Measurements from ENCODE around the gene BTBD1.

BTBD1 gene

DNA sequence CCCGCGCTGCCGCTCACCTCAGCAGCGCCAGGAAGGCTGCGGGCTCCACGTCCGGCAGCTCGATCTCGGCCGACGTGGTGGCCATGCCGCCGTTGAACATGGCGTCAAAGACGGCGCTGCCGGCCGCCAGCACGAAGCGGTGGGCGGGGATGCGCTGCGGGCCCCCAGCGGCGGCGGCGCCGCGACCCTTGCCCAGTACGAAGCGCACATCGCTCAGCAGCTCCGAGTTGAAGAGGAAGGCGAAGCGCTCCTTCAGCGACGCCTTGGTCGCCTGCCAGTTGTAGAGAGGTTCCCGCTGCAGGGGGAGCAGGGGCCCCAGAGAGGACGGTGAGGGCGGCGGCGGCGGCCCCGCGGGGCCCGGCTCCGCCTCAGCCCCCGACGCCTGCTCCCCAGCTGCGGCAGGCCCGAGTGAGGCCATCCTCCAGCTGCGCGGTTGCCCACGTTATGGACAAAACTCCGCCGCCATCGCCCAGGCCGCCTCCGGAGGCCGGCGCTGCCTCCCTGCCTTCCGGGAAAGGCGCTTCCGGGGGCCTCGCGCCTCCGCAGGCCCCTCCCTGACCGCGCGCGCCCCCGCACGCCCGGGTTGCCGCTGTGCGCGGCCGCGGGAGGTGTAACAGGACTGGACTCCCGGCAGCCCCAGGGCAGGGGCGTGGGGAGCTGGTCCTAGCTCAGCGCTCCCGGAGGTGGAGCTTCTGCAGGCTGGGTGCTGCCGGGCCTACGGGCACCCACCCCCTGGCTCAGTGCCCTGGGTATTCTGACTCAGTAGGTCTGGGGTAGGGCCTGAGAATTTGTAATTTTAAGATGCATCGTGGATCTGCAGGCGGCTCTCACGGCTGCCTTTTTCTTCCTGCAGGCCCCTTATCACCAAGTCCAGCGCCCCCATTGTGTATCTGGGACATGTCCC lies at the start of gene BTBD1:
Gene BTBD1, minus strand, starts transcription at position 519 of the 904 bp plus-strand sequence. Its CDS starts 101 bp downstream, at position 418.
- DNase-seq (ENCODE audit: low spot score), result peak; percentile 90

DNA sequence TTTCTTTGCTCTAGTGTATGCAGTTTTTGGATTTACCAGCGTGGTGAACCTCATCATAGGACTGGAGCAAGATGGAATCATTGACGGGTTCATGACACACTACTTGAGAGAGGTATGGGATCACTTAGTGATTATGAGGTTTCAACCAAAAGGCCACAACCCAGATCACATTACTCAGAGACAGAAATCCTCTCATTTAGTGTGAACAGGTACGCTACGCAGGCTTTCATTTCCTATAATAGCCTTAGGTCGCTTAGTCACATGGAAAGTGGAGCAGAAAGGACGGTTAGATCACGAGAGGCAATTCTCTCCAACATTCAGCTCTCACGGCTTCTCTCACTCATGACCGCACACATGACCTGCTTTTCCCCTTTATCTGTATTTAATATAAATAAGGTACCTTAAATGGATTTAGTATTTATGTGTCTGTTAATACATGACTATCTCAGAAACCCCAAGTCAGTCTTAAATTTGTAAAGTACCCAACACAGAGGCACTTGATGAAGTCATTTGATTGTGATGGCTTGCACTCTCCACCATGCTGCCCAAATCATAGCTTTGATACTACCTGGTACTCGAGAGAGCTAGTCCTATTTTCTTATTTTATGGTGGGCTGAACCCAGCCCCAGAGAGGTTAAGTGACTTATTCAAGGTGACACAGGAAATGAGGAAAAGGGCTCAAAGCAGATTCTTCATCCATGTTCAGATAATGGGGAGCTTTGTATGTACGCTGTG lies 48.9 kb upstream of the BTBD1 start:
- DNase-seq (ENCODE audit: low spot score), result no peak

DNA sequence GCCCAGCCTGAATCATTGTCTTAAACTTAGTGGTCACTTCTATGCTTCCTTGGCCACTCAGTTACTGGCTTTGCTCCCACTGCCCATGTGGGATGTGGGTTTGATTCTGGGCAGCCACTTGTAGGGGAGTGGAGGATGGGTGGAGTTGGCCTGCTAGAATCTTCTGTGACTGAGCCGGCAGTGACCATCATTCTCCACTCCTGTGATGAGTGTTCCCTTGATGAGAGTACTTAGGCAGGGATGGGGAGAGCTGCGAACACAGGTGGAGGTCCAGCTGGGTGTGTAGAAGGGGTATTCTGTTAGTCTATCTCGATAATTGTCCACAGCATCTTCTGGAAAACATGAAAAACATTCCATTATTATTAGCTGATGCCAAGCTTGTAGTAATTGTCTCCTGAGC lies 48.4 kb upstream of the BTBD1 start:
- DNase-seq (ENCODE audit: low spot score), result no peak

DNA sequence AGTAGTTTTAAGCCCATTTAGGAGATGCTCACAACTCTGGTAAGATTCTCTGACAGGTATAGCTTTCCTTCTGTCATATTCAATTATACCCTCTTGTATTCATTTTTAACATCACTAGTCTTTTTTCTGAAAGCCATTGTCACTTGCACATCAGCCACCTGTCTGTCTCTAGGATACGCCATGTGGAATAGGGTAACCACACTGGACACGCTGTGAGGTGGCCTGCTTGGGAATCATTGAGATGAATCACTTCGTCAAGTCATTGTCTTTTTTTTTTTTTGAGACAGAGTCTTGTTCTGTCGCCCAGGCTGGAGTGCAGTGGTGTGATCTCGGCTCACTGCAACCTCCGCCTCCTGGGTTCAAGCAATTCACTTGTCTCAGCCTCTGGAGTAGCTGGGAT lies 47.8 kb upstream of the BTBD1 start:
- no peak for DNase-seq (ENCODE audit: low spot score)

DNA sequence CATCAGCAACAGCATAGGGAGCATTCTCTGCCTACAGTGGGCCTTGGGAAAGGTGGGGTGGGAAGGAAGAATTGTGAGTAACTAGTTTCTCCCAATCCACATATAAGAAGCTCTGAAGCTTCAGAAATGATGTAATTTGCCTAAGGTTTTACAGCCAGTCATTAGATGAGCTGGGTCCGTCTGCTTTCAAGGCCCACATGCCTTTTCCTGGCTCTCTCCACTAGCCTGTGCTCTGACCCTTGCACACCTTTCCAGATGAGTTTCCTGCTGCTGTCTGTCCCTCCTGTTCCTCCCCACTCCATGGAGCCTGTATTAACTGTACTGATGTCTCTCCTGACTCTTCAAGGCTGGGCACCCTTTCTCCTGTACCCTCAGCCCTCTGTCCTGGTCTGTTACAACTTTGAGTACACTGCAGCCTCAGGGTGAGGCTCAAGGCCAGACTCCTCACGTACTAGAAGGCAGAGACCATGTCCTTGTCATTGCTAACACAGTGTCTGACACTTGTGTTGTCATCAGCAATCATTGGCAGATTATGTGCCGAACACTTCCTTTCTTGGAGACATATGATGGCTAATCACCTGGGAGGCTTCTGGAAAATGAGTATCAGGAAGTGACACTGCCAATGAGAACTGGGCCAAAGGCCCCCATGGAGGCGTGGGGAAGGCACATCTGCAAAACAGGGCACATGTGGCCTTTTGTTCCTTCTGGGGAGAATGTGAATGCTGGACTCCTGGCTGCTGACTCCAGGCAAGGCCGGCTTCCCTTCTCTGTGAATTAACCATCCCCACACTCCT lies 47.0 kb upstream of the BTBD1 start:
- no peak for DNase-seq (ENCODE audit: low spot score)

DNA sequence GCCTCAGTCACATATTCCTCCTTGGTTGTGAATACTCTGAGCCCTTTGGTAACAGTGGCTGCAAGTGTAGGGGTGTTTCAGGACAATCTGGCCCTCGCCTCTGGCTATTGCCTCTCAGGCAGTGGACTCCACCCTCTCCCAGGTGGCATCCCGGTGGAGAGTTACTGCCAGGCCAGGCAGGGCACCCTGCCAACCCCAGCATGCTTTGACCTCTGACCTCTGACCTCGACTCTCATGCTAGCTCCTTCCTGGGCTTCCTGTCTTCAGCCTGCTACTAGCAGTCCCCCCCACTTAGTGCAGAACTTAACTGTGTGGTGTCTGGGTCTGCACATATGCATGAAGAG lies 45.9 kb upstream of the BTBD1 start:
- no peak for DNase-seq (ENCODE audit: low spot score)

DNA sequence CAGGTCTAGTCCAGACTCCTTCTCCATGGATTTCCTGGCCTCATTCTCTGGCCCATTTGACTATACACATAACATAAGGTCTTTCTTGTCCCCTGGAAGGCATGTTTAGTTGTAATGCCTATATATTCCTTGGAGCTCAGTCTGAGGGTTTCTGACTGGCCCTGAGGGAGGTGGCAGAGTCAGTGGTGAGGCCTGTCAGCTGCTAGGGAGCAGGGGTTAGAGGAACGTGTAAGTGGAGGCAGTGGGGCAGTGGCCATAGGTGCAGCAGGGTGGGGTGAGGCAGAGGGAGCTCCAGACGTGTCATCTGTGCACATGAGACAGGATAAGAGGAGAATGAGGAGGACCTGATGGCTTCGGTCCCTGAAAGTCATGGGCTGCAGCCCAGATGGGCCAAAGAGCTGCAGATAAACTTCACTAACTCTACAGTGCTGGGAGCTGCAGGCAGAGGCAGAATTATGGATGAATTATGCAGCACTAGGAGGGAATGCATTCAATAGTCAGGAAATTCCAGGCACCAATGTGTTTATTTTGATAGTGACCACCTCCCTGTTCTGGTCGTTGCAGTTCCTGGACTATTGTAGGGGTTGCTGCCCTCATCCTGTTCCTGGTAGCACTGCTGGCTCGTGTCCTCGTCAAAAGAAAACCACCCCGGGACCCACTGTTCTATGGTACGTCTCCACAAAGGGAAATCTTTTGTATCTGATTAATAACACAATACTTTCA lies 45.3 kb upstream of the BTBD1 start:
- no peak for DNase-seq (ENCODE audit: low spot score)

DNA sequence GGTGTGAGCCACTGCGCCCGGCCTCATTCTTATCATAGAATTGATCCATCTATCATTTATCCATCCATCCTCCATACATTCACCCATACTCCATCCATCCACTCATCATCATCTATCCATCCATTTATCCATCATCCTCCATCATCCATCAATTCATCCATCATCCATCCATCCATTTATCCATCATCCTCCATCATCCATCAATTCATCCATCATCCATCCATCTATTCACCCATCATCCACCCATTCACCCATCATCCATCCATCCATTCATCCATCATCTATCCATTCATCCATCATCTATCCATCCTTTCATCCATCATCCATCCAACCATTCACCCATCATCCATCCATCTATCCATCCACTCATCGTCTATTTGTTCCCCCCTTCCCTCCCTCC lies 44.1 kb upstream of the BTBD1 start:
- no peak for DNase-seq (ENCODE audit: low spot score)

DNA sequence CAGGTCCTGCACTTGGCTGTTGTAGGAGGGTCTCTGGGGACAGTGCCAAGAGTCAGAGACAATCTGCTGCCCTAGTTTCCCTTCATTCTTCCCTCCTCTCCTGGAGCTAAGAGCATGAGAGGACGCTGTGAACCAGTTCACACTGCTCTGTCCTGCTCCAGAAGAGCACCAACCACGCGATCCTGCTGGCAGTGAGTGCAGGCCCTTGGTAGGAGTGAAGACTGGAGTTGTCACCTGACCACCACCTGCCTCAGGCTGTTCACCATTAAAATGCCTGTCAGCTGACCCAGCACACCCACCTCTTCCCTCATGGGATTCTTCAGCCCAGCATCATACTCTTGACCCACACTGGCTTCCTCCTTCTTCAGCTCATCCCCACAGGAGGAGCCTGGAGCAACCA lies 43.3 kb upstream of the BTBD1 start:
- DNase-seq (ENCODE audit: low spot score), result no peak

DNA sequence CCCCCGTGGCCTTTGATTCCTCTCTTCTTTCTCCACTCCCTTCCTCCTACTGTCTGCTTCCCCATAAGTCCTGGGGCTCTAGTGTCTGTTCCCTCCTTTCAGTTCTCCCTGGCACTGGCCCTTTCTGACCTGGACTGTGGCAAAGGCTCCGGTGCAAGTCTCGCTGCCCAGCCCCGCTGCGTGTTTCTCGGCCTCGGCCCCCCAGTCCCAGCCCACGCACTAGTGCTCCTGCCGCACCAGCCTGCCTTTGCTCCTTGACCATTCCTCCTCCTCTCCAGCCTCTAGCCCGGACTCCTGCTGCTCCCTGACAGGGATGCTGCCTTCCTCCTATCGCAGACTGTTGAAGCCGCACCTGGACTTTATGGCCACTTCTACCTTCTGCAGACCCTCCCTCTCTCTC lies 42.5 kb upstream of the BTBD1 start:
- no peak for DNase-seq (ENCODE audit: low spot score)

DNA sequence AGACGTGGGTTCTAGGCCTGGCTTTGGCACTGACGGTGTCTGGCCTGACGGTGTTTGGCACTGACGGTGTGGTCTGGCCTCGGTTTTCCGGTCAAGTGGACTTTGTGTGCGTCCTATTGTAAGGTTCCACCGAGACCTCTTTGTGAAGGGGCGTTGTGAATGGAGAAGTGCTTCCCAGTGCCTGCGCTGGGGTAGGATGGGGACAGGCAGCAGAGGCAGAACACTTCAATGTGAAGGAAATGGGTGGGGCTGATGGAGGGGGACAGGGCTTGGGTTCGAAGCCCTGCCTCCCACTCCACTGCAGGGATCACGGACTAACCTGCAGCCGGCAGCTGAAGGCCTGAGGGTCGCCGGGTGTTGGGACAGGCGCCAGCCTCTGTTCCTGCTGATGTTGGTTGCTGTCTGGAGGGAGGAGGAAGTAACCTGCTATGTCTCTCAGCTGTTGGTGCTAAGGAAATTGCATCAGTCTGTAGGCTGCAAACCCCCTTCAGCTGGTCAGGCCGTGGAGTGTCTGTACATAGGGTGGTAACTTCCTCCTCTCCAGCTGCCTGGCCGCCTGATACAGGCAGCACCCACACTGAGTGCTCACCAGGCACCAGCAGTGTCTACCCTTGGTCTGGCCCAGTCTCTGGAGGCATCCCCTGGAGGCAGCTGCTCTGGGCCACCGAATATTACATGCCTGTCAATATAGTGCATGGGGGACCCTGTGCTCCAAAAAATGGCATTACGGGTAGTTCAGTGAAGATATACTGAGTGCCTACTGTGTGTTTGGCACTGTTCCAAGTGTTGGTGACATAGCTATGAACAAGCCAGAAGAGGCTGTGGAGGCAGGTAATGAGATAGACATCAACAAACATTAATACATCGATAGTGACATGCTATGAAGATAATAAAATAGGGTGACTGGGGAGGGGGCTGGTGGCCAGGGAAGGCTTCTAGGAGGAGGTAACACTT lies 41.5 kb upstream of the BTBD1 start:
- DNase-seq (ENCODE audit: low spot score), result peak; percentile 55

DNA sequence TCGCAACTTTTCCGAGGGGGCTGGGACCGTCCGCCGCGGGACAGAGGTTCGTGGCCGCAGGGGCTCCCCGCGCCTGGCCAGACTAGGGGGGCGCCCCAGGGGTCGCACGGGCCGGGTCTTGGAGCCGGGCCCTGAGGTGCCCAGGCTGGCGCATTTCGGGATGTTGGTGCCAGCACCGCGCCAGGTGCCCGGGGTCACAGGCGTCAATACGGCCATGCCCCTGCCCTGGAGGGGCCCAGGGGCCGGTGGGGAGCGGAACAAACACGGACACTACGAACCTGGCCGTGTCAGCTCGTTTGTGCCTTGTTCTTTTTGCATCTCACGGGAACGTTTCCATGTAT lies 40.8 kb upstream of the BTBD1 start:
- no peak for DNase-seq (ENCODE audit: low spot score)

DNA sequence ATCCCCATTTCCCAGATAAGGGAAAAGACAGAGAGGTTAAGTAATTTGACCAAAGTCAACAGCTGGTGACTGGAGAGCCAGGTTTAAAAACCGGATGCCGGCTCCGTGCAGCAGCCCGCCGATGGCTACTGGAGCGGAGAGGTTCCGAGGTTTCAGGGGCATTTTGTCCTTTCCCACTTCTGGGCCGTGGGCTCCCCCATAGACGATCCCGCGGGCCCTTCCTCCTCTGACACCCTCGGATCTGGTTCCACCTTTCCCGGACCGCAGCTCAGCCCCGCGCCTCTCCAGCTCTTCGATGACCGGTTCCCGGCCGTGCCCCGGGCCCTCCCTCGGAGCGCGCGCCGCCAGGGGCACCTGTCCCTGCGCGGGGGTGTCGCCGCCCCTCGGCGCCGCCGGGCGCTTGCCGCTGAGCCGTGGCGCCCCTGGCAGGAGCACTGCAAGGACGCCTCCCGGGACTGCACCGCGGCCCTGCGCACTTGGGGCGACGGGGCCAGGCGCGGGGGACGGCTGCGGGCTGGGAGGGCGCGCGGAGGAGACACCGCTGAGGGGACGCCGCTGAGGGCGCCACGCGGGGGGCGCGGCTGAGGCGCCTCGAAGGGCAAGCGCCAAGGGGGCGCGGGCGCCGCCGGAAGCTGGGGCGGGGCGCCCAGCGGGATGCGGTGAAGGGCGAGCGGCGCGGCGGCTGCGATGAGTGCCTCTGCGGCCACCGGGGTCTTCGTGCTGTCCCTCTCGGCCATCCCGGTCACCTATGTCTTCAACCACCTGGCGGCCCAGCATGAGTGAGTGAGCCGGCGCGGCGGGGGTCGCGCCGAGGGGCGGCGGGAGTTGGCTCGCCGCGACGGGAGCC lies 40.2 kb upstream of the BTBD1 start, which contains the start of gene TM6SF1:
Gene TM6SF1, plus strand, starts transcription at position 652 of the 847 bp plus-strand sequence. Its CDS starts 36 bp downstream, at position 688.
- no peak for DNase-seq (ENCODE audit: low spot score)

DNA sequence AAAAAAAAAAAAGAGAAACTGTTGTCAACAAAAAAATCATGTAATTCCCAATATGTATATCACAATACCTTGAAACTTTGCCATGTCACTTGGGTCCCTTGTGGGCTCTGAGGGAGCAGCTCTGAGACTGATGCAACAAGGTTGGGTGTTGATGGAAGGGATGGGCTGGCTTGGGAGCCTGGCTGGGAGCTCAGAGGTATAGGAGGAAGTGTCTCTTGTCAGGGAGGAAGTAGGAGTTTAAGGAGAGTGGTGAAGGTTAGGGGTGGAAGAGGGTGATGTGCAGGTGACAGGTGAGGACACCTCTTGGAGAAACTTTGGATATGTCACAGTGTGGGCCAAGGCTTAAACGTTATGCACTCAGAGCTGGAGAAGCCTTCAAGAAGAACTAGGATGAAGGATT lies 38.4 kb upstream of the BTBD1 start:
- DNase-seq (ENCODE audit: low spot score), result no peak

DNA sequence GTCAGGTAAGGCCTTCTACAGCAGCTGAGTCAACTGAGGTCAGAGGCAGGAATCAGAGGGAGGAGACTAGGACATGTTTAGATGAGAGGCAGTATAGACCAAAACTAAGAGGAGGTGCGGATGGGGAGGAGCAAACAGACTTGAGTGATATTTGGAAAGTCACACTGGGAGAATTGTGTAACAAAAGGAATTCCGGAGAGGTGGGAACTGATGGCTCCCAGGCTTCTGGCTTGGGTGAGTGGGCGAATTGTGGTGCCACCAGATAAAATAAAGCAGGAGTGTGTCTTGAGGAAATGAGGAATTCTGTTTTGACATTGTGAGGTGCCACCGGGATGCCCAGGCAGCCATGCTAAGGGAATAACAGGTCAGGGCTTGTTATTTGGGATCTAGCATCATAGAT lies 37.1 kb upstream of the BTBD1 start:
- no peak for DNase-seq (ENCODE audit: low spot score)

DNA sequence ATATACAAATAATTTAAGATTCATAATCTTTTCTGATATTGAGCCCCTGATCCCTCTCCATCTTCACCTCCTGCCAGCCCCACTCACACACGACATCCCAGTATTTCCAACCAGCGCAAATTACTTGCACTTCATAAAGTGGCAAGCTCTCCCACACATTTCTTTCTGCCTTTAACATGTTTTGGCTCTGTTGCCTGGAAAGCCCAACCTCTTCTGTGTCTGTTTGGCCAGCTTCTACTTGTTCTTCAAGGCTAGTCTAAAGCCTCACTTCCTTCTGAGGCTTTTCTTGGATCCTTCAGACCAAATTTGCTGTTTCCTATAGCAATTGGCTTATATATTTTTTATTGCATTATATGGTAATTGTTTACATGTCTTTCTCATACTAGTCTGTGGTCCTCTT lies 35.3 kb upstream of the BTBD1 start:
- DNase-seq (ENCODE audit: low spot score), result no peak

DNA sequence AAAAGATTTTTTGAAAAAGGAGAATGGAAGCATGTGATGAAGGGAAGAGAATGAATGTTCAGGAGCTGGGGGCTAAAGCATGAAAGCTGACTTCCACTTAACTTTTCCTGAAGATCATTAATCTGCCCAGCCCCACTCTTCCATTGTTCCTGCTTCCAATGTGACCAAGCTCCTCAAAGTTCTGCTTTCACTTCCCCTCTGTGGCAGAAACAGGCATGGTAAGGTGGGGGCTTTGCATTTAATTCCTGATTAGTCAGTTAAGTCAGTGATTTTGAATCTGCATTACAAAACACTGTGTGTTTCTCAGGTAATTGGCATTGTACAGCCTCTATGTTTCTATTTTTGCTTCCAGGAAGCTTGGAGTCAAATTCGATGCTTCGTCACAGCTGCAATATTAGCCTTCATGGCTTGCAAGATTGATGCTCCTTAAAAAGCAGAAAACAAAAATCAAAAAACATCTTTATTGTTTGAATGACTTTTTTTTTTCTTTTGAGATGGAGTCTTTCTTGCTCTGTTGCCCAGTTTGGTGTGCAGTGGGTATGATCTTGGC lies 33.1 kb upstream of the BTBD1 start:
- DNase-seq (ENCODE audit: low spot score), result peak; percentile 27

DNA sequence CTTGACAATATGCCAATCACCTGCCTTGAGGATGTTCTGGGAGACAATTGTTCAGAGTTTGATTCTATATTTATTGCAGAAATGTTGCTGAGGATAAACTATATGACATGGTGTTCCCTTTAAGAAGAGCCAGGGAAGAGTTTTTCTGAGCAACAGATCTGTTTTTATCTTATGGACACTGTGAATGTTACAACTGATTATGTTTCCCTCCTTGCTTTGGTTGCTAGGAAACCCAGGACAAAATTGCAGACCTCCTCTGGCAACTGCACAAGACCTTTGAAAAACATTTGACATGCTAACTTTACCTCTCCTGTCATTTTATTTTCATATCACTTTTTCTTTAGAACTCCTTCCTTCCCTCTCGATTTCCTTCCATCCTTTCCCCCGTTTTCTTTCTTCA lies 32.2 kb upstream of the BTBD1 start:
- no peak for DNase-seq (ENCODE audit: low spot score)

DNA sequence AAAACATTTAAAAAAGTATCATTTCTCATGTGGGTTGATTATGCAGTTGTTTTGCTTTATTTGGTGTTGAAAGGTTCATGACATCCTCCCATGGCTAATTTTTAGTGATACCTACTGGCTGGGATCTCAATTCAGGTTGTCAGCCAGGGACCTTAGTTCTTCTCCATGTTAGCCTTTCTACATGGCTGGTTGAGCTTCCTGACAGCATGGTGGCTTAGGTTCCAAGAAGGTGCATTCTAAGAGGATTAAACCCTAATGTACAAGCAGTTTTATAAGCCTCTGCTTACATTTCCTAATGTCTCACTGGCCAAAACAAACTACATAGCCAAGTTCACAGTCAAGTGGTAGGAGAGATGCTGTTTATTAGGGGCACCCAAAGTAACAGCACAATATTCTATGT lies 31.0 kb upstream of the BTBD1 start:
- no peak for DNase-seq (ENCODE audit: low spot score)

DNA sequence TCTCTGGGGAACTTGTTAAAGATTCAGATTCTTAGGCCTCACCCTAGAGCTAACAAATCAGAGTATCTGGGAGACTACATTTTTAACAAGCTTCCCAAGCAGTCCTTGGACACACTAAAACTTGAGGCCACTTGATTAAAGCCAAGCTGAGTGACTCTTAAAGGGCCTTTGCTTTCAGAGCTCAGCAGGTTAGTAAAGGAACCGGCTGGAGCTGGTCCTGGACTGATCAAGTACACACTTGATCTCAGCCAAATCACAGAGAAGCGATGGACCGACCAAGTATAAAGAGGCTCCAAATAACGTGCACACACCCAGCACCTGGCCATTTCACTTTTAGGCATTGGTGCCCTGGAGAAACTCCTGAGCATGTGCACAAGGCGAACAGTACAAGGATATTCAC lies 27.5 kb upstream of the BTBD1 start:
- DNase-seq (ENCODE audit: low spot score), result no peak
